Embryonic facial prominence (tissue), 1 donor: ENCODE results near the gene MAP1S.

Source experiments
- DNase-seq: peaks from one replicate; pipeline ENCODE4 v3.0.0-alpha.2; 2016; ENCODE audit errors: extremely low spot score

MAP1S gene

DNA sequence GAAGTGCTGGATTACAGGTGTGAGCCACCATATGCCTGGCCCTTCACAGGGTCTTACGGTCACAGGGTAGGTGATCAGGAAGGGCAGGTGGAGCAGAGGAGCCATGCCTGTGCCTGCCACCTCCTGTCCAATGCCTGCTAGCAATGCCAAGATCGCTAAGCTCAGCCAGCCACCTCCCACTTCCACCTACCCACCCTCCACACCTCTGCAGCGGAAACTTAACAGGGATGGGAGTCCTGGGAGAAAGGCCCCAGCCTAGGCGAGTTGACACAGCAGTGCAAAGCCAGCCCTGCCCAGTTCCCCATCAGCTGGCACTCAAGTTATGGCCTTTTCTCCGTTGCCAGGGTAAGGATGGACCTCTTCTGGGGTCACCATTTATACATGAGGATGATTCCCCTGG is 16.1 kb downstream of the MAP1S start:
- DNase-seq = no peak

DNA sequence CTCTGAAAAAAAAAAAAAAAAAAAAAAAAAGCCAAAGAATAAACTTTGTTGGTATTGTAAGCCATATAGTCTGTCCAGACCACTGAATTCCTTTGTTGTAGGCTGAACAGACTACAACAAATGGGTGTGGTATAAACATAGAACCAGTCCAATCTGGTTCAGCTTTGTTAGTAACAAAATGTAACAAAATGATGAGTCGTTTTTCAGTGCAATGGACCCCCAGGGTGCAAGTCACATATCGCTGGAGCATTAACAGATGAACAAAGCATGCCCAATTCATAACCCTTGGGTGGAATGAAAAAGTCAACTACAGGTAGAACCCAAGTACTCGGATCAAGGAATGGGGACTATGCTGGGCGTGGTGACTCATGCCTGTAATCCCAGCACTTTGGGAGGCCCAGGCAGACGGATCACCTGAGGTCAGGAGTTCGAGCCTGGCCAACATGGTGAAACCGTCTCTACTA is 18.4 kb downstream of the MAP1S start:
- no peak for DNase-seq

GRCh38 chr19:17739121-17739875 is 20.0 kb downstream of the MAP1S start:
- no peak for DNase-seq

- no peak for DNase-seq
Observed at GRCh38 chr19:17741456-17741855, 22.2 kb downstream of the MAP1S start.

GRCh38 chr19:17743874-17744580 is 24.7 kb downstream of the MAP1S start:
- DNase-seq = no peak

DNA sequence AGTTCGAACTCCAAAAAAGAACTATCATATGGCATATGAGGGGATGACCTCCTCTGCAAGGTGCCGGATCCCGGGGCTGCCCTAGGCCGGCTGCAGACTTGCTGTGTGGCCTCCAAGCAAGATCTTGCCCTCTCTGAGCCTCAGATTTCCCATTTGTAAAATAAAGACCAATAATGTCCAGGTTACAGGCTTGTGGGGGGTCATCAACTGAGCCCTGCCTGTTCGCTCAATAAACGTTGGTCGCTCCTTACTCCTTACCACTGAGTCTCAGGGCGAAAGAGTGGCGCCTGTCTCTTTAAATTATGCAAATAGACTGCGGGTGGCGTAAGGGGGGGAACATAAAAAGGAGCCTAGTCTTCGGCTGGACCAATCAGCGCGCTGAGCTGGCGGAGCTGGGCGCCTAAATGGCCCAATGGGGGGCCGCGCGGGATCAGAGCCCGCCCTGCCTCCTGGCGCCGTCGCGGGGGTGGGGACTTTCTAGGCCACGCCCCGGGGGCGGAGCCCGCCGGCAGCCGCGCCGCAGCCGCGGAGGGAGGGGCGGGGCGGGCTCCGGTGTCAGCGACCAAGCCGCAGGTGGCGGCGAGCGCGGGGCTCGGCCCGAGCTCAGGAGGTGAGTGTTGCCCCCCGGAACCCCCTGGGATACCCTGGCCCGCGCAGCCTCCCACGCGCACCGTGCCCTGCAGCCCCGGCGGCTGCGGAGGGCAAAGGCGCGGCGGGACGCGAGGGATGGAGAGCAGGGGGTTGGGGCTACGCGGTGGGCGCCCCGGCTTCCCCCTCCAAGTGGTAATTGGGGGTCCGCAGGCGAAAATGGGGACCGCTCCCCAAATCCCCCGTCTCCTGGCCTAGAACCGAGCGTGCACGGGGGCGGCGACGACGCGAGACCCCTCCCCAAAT is 28.2 kb downstream of the MAP1S start:
- peak; percentile 83 for DNase-seq

- no peak for DNase-seq
Observed at GRCh38 chr19:17748884-17749638, 29.8 kb downstream of the MAP1S start.

GRCh38 chr19:17749912-17750317 is 30.6 kb downstream of the MAP1S start:
- no peak for DNase-seq

DNA sequence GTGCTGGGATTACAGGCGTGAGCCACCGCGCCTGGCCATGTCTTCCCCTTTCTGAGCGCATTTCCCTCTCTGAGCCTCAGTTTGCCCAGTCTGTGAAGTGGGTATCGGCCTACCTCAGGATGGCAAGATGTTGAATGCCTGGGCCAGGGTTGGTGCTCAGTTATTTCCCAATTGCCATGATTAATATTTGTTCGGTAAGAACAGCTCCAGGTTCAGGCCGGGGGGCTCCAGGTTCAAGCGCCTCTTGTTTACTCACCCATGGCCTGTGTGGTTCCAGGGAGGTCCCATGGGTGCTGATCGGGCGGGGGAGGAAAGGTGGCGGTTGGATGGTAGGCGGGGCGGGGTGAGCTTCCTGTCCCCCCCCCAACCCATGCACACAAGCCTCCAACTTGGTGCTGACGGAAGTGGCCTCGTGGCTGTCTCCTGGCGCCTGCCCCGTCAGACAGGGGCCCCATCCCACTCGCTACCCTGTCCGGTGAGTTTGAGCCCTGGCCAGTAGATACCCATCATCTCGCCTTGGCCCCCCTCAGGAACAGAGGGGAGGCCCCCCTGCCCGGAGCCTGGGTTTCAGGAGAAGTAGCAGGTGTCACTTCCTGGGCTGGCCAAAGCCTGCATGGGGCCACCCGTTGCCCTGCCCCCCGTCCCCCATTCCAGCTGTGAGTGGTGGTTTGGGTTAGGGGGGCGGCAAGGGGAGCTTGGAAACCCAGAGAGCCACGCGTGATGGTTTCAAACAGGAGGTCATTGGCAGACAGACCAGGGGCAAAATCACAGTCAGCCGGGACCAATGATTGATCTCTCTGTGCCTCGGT is 32.0 kb downstream of the MAP1S start, which contains the start of gene FCHO1:
FCHO1 (plus strand) TSS at position 375 of the 809 bp plus-strand sequence. CDS start 3,688 bp downstream, outside the sequence.
- no peak for DNase-seq

GRCh38 chr19:17751912-17752273 is 32.6 kb downstream of the MAP1S start:
- no peak for DNase-seq

GRCh38 chr19:17752865-17753639 is 33.8 kb downstream of the MAP1S start:
- DNase-seq = no peak

- no peak for DNase-seq
Observed at GRCh38 chr19:17753976-17754375, 34.7 kb downstream of the MAP1S start.

- DNase-seq = no peak
Observed at GRCh38 chr19:17754634-17755442, 35.6 kb downstream of the MAP1S start.

DNA sequence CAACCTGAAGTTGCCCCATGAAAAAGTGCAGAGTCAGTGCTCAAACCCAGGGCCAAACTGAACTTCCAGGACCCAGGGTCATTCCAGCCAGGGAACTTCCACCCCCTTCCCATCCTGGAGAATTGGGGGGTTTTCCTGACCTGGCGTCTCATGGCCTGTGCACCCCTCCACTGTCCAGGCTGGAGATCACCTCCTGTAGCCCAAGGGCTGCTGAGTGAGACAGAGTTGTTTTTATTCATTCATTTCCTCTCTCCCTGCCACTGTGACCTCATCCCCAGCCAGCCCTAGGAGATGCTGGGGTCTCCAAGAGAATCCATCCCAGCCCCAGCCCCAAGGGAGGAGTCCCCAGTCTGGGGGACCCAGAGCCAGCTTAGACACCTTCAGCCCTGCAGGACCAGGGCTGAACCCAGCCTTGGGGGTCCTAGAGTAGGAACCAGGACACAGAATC is 36.2 kb downstream of the MAP1S start:
- DNase-seq = no peak

GRCh38 chr19:17755977-17756670 is 36.8 kb downstream of the MAP1S start:
- no peak for DNase-seq

GRCh38 chr19:17757125-17757524 is 37.8 kb downstream of the MAP1S start:
- no peak for DNase-seq

DNA sequence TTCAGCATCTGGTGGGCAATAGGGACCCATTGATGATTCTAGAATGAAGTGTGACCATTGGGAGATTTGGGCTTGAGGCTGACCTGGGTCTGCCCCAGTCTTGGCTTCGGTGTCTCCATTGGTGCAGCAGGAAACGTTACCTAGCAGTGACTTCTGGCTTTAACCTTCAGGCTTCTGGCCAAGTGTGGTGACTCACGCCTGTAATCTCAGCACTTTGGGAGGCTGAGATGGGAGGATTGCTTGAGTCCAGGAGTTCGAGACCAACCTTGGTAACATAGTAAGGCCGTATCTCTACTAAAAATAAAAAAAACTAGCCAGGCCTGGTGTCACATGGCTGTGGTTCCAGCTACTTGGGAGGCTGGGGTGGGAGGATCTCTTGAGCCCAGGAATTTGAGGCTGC is 39.2 kb downstream of the MAP1S start:
- DNase-seq = no peak

GRCh38 chr19:17761148-17761547 is 41.9 kb downstream of the MAP1S start:
- DNase-seq = no peak
